GM19351 (cell line): ENCODE measurements around the gene DTNB.
"Not testable (repeated sequence)": the region's sequence is repeated elsewhere in the genome, so short reads cannot be mapped to it uniquely, and the experiment has no call there.

ENCODE experiments used
- ATAC-seq: cut with Tn5 transposase; IDR thresholded peaks from one replicate; pipeline ENCODE4 v1.9.1; 2021; ENCODE audit warnings: mild to moderate bottlenecking, moderate library complexity; ENCODE audit not compliant: unreplicated experiment

The DTNB gene

GRCh38 chr2:25684577-25685473 lies 11.4 kb upstream of the DTNB start:
- ATAC-seq, result no peak

- no peak for ATAC-seq
Measured at GRCh38 chr2:25682082-25682481, 8.7 kb upstream of the DTNB start.

- no peak for ATAC-seq
Measured at GRCh38 chr2:25677877-25678276, 4.5 kb upstream of the DTNB start.

GRCh38 chr2:25674077-25674362 lies 643 bp upstream of the DTNB start:
- no peak for ATAC-seq

GRCh38 chr2:25672494-25673299 lies 680 bp downstream of the DTNB start:
- peak; percentile 71 for ATAC-seq

- ATAC-seq, result no peak
Measured at GRCh38 chr2:25671622-25672021, 1.8 kb downstream of the DTNB start.

- ATAC-seq, result no peak
Measured at GRCh38 chr2:25669520-25669919, 3.9 kb downstream of the DTNB start.

GRCh38 chr2:25666218-25666617 lies 7.2 kb downstream of the DTNB start:
- no peak for ATAC-seq

GRCh38 chr2:25665429-25665828 lies 7.9 kb downstream of the DTNB start:
- ATAC-seq, result not testable (repeated sequence)

- ATAC-seq, result no peak
Measured at GRCh38 chr2:25664965-25665307, 8.4 kb downstream of the DTNB start.

- ATAC-seq, result no peak
Measured at GRCh38 chr2:25664183-25664964, 9.0 kb downstream of the DTNB start.

- ATAC-seq, result no peak
Measured at GRCh38 chr2:25655316-25655715, 18.1 kb downstream of the DTNB start.

GRCh38 chr2:25654801-25655200 lies 18.6 kb downstream of the DTNB start:
- ATAC-seq, result no peak

GRCh38 chr2:25651782-25652455 lies 21.5 kb downstream of the DTNB start:
- ATAC-seq, result no peak

- ATAC-seq, result no peak
Measured at GRCh38 chr2:25651066-25651465, 22.3 kb downstream of the DTNB start.

GRCh38 chr2:25650256-25650655 lies 23.1 kb downstream of the DTNB start:
- ATAC-seq, result no peak

- no peak for ATAC-seq
Measured at GRCh38 chr2:25649786-25650185, 23.6 kb downstream of the DTNB start.

GRCh38 chr2:25642298-25642697 lies 31.1 kb downstream of the DTNB start:
- no peak for ATAC-seq

- no peak for ATAC-seq
Measured at GRCh38 chr2:25639696-25640095, 33.7 kb downstream of the DTNB start.

- ATAC-seq, result no peak
Measured at GRCh38 chr2:25639131-25639530, 34.2 kb downstream of the DTNB start.

- no peak for ATAC-seq
Measured at GRCh38 chr2:25635797-25636196, 37.6 kb downstream of the DTNB start.
